Stimulated activated CD8-positive, alpha-beta memory T cell treated with anti-CD3 and anti-CD28 coated beads, Interleukin-4, amount 100 ng/mL, for 48 hours (primary cell): Measurements from ENCODE around the gene KBTBD6.
A peak's percentile ranks its signal among the peaks of the same experiment; 100 is the strongest.
"Not testable (repeated sequence)": the region's sequence is repeated elsewhere in the genome, so short reads cannot be mapped to it uniquely, and the experiment has no call there.

Experiments used
- DNase-seq: peaks from one replicate; pipeline ENCODE4 v3.0.0-alpha.2; 2020

The KBTBD6 gene, protein sequence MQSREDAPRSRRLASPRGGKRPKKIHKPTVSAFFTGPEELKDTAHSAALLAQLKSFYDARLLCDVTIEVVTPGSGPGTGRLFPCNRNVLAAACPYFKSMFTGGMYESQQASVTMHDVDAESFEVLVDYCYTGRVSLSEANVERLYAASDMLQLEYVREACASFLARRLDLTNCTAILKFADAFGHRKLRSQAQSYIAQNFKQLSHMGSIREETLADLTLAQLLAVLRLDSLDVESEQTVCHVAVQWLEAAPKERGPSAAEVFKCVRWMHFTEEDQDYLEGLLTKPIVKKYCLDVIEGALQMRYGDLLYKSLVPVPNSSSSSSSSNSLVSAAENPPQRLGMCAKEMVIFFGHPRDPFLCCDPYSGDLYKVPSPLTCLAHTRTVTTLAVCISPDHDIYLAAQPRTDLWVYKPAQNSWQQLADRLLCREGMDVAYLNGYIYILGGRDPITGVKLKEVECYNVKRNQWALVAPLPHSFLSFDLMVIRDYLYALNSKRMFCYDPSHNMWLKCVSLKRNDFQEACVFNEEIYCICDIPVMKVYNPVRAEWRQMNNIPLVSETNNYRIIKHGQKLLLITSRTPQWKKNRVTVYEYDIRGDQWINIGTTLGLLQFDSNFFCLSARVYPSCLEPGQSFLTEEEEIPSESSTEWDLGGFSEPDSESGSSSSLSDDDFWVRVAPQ

DNA sequence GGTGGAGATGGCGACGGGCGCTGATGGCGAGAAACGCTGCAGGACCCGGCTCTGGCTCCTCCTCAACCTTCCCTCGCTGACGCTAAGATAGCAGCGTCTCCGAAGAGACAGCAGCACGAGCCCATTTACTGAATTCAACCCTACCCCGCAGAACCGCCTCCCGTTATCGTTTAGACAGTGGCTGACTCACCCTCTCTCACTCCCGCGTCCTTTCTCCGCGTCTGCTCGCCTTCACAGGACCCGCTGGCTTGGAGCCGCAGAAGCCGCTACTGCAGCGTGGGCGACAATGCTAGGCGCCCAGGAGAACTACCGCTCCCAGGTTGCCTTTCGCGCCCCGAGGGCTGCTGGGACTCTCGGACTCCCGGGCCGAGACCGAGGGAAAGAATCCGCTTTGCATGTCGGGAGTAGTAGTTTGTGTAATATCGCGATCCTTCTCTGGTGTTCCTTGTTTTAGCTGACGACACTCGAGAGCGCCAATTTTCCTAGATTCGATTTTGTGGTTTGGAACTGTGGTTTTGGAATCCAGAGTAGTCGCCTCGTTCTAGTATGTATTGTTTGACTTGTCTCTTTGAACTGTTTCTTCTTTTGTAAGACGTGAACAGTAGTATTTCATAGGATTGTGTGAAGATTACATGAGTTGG, at the start of gene KBTBD6:
Gene KBTBD6 (minus strand): TSS at position 291 of the 641 bp plus-strand sequence. CDS start 291 bp downstream, outside the sequence.
- DNase-seq: peak; percentile 95

DNA sequence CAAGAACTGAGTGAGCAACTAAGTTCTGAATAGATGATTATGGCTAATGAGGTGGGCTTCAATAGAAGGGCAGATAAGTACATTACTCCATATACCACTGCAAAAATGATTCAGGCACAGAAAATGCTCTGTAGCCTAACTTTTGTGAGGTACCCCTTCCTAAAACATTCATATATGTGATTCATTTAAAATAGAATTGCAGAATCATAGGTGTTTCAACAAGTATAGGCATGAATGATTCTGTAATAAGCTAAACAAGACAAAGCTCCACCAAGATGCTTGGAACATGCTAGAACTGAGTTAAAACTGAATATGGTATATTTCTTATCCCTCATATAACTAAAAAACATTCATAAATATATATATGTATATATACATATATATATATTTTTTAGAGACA, 49.6 kb upstream of the KBTBD6 start:
- DNase-seq: no peak

DNA sequence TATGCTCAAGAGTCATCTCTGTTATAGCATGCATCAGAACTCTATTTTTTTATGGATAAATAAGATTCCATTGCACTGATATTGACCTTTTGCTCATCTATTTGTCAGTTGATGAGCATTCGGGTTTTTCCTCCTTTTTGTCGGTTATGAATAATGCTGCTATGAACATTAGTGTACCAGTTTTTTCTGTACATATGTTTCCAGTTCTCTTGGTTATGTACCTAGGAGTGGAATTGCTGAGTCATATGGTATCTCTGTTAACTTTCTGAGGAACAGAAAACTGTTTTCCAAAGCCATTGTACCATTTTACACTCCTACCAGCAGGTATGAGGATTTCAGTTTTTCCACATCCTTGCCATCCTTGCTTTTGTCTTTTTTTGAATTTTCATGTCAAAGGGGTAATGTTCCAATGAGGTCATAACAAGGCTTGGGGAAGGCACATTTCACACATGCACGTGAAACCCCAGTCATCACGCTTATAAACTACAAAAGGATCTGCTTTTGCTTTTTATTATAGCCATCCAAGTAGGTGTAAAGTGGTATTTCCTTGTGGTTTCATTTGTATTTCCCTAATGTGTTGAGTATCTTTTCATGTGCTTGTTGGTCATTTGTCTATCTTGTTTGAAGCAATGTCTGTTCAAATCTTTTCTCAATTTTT, 47.1 kb upstream of the KBTBD6 start:
- no peak for DNase-seq

DNA sequence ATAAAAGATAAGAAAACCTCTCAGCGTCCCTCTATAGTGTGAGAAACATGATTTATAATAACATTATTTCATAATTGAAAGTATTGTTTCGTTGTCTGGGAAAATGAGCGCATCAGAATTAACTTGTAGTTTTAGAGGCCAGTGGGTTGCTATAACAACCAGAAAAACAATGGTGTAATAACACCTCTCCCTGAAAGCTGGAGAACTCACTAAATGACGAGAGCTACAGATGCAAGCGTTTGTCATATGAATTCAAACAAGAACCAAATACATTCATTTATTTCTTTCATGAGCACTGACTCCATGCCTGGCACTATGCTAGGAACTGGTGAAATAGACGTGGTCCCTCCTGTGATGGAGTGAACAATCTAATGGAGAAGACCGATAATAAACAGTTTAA, 45.4 kb upstream of the KBTBD6 start:
- no peak for DNase-seq

DNA sequence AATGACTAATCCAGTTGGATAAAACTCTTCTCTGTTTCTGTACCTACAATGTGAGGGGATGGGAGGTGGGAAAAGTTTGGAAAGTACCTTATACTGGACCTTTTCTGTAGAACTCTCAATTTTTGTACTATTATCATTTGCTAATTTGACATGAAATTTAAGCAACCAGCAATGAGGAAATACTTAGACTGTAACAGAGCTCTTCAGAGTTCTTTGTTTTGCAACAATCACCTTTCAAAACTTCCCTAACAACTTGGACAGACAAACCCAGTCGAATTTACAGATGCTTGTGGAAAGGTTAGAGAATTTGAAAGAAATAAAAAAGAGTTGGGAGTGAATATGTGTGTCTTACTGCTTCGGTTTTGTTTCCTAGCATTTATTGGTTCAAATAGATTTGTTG, 45.0 kb upstream of the KBTBD6 start:
- DNase-seq: no peak

DNA sequence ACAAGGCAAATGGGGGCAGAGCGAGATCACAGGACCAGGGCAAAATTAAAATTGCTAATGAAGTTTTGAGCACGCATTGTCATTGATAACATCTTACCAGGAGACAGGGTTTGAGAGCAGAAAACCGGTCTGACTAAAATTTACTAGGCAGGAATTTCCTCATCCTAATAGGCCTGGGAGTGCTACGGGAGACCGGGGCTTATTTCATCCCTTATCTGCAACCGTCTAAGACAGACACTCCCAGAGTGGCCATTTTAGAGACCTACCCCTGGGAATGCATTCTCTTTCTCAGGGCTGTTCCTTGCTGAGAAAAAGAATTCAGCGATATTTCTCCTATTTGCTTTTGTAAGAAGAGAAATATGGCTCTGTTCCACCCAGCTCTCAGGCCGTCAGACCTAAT, 43.0 kb upstream of the KBTBD6 start:
- DNase-seq: not testable (repeated sequence)

DNA sequence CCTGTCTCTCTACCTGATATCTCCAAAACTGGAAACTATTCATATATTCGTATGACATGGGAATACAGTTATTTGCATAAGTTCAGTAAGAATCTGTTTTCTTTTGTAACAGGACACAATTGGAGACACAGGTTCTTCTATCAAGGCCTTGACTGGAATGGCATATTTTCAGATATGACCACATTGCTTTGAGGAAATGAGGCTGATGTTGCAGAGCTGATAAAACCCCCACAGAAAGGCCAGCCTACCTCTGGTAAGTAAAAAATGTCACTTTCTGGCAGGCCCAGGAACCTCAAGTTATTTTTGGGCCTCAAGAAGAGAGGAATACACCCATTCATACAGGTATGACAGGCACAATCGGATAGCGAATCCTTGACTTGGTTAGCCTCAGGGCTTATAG, 29.5 kb upstream of the KBTBD6 start:
- no peak for DNase-seq

DNA sequence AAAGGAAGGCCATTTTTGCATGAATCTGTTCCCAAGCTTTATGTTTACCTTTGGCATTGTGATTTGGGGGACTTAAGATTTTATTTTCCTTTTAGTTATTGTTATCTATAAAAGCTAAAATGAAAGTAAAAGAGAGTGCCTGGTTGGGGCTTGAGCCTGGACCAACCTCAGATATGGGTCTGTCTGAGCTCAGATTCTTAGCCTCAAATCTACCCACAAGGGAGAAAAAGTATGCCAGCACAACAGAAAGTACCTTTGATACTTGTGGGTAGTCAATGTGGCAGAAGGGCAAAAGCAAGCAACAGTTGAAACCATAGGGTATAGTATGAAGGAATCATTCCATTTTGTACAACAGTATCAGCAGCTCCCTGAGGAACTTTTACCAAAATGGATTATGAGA, 26.6 kb upstream of the KBTBD6 start:
- no peak for DNase-seq

DNA sequence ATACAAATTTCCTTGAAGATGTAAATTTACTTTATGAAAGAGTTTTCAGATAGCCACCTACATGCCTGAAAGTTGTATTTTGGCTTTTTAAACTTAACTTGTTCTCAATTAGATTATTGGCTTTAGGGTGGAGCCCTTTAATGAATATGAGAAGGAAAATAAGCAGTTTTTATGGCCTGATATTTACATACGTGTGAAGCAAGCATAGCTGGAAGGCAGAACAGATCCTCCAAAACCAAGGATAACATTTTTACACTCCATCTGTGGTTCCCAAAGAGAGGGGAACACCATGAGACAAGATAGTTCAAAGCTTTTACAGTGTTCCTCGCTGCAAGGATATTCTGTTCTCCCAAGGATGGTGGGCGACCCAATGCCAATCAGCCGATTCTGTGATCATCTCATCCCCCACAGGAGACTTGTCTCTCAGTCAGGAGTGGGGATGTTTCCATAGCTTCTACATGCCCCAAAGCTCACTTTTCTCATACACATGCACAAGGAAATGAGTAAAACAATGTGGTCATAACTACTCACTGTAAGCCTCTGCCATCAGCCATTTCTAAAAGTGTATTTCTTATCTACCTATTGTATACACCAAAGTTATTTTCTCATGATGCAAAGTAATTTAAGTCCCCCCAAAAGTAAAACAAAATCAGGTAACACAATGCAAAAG, 24.6 kb upstream of the KBTBD6 start:
- DNase-seq: no peak

DNA sequence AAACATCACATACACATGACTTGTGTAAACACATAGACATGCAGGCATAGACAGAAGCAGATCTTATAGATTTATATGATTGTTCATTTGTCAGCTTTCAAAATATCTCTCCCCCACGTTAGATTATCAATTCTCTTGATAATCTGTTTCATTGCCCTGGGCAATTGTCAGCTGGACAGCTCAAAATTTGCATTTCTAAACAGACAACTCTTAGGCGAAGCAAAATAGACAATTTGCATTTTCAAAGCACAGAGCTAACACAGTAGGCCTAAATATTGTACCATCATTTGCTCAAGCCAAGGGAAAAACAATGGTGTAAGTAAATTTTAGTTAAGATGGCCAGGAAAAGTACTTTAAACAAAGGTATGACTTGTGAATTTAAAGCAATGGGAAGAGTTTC, 24.0 kb upstream of the KBTBD6 start:
- DNase-seq: no peak

DNA sequence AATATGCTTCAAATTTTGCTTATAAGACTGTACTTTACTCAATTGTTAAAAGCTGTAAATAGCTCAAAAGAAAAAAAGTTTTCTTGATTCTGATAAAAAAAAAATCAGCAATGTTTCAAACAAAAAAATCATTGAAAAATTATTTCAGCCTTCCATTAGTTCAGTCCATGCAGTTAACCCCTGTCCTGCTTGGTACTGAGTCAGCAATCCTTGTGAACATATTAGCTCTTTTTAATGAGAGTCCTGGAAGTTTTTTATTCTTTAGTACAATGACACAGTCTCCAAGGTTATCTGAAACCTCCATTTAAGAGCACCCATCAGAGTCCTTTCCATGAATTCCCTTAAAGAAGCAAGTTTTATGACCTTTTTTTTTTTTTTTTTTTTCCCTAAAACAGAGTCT, 21.4 kb upstream of the KBTBD6 start:
- DNase-seq: no peak

DNA sequence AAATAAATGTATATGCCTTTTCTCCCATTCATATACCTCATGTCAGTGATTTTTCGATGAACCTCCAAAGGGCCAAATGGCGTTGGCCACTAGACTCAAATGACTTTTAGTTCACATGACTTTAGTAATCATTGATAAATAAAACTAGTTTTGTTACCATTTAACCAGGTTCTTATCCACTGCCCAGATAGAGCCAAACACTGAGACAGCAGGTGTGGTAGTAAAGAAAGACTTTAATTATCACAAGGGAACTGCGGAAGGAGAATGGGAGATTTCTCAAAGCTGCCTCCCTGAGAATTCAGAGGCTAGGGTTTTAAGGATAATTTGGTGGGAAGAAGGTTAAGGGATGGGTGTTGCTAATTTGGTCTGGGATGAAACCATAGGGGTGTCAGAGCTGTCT, 19.4 kb upstream of the KBTBD6 start:
- no peak for DNase-seq

DNA sequence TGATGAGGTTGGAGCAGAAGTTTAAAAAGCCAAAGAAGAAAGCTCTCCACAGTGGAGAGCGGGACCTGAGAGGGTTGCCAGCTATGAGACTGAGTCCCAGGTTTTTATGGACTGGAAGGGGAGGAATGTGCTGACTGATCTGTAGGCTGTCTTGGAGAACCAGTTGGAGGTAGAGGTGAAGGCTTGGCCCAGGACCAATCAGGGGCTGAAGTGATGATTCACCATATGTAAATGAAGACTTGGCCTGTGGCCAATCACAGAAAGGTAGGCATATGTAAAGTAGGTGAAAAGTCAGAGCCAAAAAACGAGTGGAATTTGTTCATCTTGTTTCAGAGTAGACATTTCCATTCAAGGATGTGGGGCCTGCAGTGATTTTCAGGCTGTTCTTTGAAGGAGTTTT, 17.5 kb upstream of the KBTBD6 start:
- DNase-seq: no peak

DNA sequence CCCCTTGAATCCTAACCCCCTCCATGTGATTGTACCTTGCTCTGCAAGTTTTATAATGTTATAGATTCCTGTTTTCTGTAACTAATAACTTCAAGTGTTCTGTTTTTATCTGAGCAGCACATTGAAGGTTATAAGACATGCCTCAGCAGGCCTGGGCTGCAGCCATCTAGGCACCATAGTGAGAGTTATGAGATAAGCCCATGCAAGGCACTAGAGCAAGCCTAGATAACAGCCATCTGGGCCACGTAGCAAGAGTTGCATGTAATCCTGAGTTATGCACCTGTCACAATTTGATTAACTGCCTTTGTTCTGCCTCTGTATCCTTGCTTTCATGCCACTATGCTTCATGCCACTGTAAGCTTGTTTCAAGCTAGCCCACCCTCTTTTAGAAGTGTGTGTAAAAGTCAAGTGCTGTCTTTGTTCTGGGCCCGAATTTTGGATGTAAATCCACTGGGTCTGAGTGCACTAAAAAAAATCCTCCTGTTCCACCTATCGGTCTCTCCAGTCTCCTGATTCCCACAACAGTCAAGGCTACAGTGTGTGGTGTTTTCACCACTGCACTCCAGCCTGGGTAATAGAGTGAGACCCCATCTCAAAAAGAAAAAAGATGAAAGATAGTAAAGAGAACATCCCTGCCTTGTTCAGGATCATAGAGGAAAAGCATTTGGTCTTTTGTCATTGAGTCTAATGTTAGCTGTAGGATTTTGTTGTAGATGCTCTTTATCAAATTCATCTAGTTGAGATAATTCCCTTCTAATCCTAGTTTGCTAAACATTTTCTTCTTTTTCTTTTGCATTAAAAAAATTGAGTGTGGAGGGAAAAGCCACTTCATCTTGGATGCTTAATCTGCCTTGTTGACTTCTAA, 16.0 kb upstream of the KBTBD6 start:
- DNase-seq: no peak

DNA sequence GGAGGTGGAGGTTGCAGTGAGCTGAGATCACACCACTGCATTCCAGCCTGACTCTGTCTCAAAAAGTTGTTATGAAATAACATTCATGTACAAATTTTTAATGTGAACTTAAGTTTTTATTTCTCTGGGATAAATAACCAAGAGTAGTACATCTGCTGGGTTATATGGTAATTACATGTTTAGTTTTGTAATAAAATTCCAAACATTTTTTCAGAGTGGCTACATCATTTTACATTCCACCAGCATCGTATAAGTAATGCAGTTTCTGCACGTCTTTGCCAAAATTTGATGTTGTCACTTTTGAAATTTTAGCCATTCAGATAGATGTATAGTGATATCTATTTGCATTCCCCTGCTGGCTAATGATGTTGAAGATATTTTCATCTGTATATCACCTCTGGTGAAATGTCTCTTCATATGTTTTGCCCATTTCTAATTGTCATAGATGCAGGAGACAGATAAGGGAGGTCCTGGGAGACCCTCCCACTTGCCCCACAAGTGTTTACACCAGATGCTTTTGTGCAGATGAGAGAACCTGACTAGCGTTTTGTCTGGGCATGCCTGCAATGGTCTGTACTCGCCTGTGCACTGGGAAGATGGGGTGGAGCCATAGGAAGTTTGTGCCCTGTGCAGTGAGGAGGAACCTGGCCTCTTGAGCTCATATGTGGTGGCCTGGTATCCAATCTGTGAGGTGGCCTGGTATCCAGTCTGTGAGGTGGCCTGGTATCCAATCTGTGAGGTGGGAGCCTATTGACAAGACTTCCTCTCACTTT, 12.7 kb upstream of the KBTBD6 start:
- no peak for DNase-seq

DNA sequence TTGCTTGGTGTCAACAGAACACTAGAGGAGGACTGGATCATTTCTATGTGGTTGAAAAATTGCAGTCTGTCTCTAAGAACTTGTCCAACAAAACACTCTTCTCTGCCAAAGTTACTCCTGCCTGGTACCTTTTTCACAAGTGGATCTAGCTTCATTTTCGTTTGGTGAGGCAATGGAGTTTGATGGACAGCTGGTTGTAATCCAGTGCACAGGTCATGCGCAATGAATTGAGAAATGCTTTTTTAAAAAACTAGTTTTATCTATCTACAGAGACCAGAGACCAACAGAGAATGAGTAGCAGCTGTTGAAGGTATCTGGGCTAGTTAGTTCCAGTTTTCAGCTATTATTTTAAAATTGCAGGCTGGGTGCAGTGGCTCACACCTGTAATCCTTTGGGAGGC, 12.0 kb upstream of the KBTBD6 start:
- no peak for DNase-seq

DNA sequence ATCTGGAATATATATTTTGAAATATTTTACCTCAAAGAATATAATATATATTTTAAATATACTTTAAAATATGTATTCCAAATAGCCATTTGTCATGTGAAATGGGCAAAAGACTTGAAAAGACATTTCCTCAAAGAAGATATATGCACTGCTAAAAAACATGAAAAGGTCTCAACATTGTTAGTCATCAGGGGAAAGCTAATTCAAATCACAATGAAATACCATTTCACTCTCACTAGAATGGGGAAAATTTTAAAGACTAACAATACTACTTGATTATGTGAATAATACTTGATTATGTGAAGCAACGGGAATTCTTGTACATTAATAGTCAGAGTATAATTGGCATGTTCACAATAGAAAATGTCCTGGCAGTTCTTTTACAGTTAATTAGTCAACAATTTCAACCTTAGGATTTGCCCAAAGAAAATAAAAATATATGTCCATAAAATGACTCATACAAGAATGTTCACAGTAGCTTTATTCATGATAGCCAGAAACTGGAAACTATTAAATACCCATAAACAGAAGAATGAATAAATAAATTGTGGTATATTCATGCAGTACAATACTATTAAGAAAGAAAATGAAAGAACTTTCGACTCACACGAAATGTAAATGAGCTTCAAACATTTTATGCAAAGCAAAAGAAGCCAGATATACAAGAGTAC, 6.8 kb upstream of the KBTBD6 start:
- DNase-seq: no peak

DNA sequence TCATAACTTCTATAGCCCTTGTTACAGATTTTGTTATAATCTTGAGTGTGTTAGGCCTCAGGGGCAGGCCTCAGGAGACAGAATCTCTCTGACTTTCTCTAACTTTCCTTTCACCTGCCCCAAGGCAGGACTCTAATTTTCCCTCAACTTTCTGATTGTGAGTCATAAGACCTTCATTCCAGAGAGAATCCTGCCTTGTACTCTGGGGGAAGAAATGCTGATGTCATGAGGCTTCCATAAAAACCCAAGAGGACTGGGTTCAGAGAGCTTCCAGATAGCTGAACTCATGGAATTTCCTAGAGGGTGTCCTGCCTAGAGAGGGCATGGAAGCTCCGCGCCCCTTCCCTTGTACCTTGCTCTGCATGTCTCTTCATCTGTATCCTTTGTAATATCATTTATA, 5.3 kb upstream of the KBTBD6 start:
- DNase-seq: no peak

DNA sequence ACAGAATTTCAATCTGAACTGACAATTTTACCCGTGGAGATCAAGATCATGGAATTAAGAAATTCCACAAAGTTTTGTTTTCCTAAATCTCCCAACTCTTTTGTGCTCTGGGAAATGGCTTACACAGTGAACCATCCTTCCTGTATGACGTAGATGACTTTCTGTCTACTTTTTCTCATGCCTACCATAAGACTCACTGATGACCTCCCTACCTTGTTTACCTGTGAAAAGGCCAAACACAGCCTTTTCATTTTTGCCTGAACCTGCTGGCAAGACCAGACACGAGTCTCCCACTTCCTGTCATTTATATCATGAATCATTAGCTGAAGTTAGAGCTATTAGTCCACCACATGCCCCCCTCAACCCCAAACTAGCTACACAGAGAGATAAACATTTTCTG, 4.6 kb upstream of the KBTBD6 start:
- no peak for DNase-seq

DNA sequence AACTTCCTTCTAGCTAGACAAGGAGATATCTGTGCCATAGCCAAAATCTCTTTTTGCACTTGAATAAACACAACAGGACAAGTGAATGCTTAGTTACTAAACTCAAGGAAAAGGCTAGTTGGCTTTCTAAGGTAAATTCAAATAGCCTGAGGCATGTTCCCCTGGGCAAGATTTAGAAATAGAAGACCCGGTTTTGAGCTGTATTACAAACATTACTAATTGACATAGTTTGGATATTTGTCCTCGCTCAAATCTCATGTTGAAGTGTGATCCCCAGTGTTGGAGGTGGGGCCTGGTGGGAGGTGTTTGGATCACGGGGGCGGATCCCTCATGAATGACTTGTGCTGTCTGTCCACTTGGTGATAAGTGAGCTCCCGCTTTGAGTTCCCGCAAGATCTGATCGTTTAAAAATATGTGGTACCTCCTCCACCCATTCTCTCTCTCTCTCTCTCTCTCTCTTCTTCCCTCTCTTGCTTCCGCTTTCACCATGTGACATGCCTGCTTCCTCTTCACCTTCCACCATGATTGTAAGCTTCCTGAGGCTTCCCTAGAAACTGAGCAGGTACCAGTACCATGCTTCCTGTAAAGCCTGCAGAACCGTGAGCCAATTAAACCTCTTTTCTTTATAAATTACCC, 3.9 kb upstream of the KBTBD6 start:
- no peak for DNase-seq
